ENCODE results near the gene LDB2. TPM values are rescaled to one million over a fixed set of nuclear protein-coding genes. Genes with fewer than 3 reads are reported as not detected.
A peak's percentile ranks its signal among the peaks of the same experiment; 100 is the strongest.

Gene LDB2
- total RNA-seq, 1 donor from 2014 or later: 4.9 TPM

GRCh38 chr4:16836324-16836723 lies 62.1 kb downstream of the LDB2 start:
- H3K9me3 ChIP-seq (ENCODE audit: insufficient read depth, low read depth, low read length): no peaks in the 10 kb centered on the region
- H3K9ac ChIP-seq (ENCODE audit: low read length): no peak overlapping the region
- Mint-ChIP-seq H3K27me3 (ENCODE audit: low read depth, unreplicated experiment) (no peaks in the 10 kb centered on the region), H3K9me3 (ENCODE audit: unreplicated experiment) (peaks cover 3% of the 10 kb centered on the region), H3K27ac (ENCODE audit: unreplicated experiment) (no peak overlapping the region), H3K4me1 (ENCODE audit: low read depth, unreplicated experiment) (no peaks in the 10 kb centered on the region), H3K36me3 (ENCODE audit: low read depth, unreplicated experiment) (no peaks in the 10 kb centered on the region), H3K4me3 (ENCODE audit: unreplicated experiment) (no peak overlapping the region)
- H3K36me3 ChIP-seq (ENCODE audit: insufficient read depth, low read length): no peaks in the 10 kb centered on the region
- no peak overlapping the region for H3K4me3 ChIP-seq (ENCODE audit: insufficient read depth, low read depth, low read length)
- no peaks in the 10 kb centered on the region for H3K27me3 ChIP-seq (ENCODE audit: insufficient read depth, low read length)
- FAIRE-seq (peak; percentile 13), DNase-seq (ENCODE audit: low read depth) (no peak)
- no peaks in the 10 kb centered on the region for H3K4me1 ChIP-seq (ENCODE audit: insufficient read depth, low read length)
- TF ChIP-seq, protein P1, sequence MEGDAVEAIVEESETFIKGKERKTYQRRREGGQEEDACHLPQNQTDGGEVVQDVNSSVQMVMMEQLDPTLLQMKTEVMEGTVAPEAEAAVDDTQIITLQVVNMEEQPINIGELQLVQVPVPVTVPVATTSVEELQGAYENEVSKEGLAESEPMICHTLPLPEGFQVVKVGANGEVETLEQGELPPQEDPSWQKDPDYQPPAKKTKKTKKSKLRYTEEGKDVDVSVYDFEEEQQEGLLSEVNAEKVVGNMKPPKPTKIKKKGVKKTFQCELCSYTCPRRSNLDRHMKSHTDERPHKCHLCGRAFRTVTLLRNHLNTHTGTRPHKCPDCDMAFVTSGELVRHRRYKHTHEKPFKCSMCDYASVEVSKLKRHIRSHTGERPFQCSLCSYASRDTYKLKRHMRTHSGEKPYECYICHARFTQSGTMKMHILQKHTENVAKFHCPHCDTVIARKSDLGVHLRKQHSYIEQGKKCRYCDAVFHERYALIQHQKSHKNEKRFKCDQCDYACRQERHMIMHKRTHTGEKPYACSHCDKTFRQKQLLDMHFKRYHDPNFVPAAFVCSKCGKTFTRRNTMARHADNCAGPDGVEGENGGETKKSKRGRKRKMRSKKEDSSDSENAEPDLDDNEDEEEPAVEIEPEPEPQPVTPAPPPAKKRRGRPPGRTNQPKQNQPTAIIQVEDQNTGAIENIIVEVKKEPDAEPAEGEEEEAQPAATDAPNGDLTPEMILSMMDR (IDR thresholded peaks at IDR 0.05; ENCODE audit: insufficient read depth, low read depth, low read length): no peak
- TF ChIP-seq EZH2 (IDR thresholded peaks at IDR 0.05; ENCODE audit: insufficient read depth, low read length): no peak
- no peaks in the 10 kb centered on the region for H4K20me1 ChIP-seq (ENCODE audit: insufficient read depth, low read length)
- no peaks in the 10 kb centered on the region for H3K79me2 ChIP-seq (ENCODE audit: insufficient read depth, low read length)
- H3K27ac ChIP-seq (ENCODE audit: low read depth, low read length): no peak overlapping the region
- no peak overlapping the region for H3K4me2 ChIP-seq (ENCODE audit: low read length)
- H2AFZ ChIP-seq (ENCODE audit: low read depth, low read length): no peak overlapping the region

GRCh38 chr4:16835597-16836247 lies 62.7 kb downstream of the LDB2 start:
- Mint-ChIP-seq H3K4me3 (ENCODE audit: unreplicated experiment) (no peak overlapping the region), H3K36me3 (ENCODE audit: low read depth, unreplicated experiment) (no peaks in the 10 kb centered on the region), H3K9me3 (ENCODE audit: unreplicated experiment) (peaks cover 1% of the 10 kb centered on the region), H3K27ac (ENCODE audit: unreplicated experiment) (no peak overlapping the region), H3K4me1 (ENCODE audit: low read depth, unreplicated experiment) (no peaks in the 10 kb centered on the region), H3K27me3 (ENCODE audit: low read depth, unreplicated experiment) (no peaks in the 10 kb centered on the region)
- no peak overlapping the region for H3K27ac ChIP-seq (ENCODE audit: low read depth, low read length)
- H3K9ac ChIP-seq (ENCODE audit: low read length): no peak overlapping the region
- no peak overlapping the region for H3K4me2 ChIP-seq (ENCODE audit: low read length)
- no peaks in the 10 kb centered on the region for H3K79me2 ChIP-seq (ENCODE audit: insufficient read depth, low read length)
- no peaks in the 10 kb centered on the region for H3K4me1 ChIP-seq (ENCODE audit: insufficient read depth, low read length)
- DNase-seq (ENCODE audit: low read depth) (no peak), FAIRE-seq (no peak)
- no peaks in the 10 kb centered on the region for H3K9me3 ChIP-seq (ENCODE audit: insufficient read depth, low read depth, low read length)
- H3K4me3 ChIP-seq (ENCODE audit: insufficient read depth, low read depth, low read length): no peak overlapping the region
- TF ChIP-seq EZH2 (IDR thresholded peaks at IDR 0.05; ENCODE audit: insufficient read depth, low read length): no peak
- TF ChIP-seq, protein P1 (IDR thresholded peaks at IDR 0.05; ENCODE audit: insufficient read depth, low read depth, low read length): no peak
- no peaks in the 10 kb centered on the region for H4K20me1 ChIP-seq (ENCODE audit: insufficient read depth, low read length)
- no peak overlapping the region for H2AFZ ChIP-seq (ENCODE audit: low read depth, low read length)
- no peaks in the 10 kb centered on the region for H3K36me3 ChIP-seq (ENCODE audit: insufficient read depth, low read length)
- H3K27me3 ChIP-seq (ENCODE audit: insufficient read depth, low read length): no peaks in the 10 kb centered on the region

DNA sequence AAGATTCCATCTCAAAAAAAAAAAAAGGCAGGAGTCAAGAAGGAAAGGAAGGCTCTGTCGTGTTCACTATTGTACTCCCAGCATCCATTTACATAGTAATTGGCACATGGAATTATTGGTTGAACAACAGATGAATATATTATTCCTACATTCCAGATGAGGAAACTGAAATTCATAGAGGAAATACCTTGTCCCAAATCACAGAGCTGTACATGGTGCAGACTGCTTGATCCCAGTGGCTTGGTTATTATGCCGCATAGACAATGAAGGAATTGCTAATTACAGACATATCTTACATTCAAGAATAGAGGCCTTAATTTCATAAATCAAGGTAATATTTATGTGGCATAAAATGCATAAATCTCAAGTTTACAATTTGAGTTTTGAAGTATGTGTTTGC lies 63.6 kb downstream of the LDB2 start:
- TF ChIP-seq, protein P1 (IDR thresholded peaks at IDR 0.05; ENCODE audit: insufficient read depth, low read depth, low read length): no peak
- TF ChIP-seq EZH2 (IDR thresholded peaks at IDR 0.05; ENCODE audit: insufficient read depth, low read length): no peak
- Mint-ChIP-seq H3K27ac (ENCODE audit: unreplicated experiment) (no peak overlapping the region), H3K4me1 (ENCODE audit: low read depth, unreplicated experiment) (no peaks in the 10 kb centered on the region), H3K4me3 (ENCODE audit: unreplicated experiment) (no peak overlapping the region), H3K36me3 (ENCODE audit: low read depth, unreplicated experiment) (no peaks in the 10 kb centered on the region), H3K9me3 (ENCODE audit: unreplicated experiment) (no peaks in the 10 kb centered on the region), H3K27me3 (ENCODE audit: low read depth, unreplicated experiment) (no peaks in the 10 kb centered on the region)
- H3K36me3 ChIP-seq (ENCODE audit: insufficient read depth, low read length): no peaks in the 10 kb centered on the region
- no peaks in the 10 kb centered on the region for H4K20me1 ChIP-seq (ENCODE audit: insufficient read depth, low read length)
- no peaks in the 10 kb centered on the region for H3K4me1 ChIP-seq (ENCODE audit: insufficient read depth, low read length)
- H3K79me2 ChIP-seq (ENCODE audit: insufficient read depth, low read length): no peaks in the 10 kb centered on the region
- H3K4me3 ChIP-seq (ENCODE audit: insufficient read depth, low read depth, low read length): no peak overlapping the region
- FAIRE-seq (no peak), DNase-seq (ENCODE audit: low read depth) (no peak)
- H3K4me2 ChIP-seq (ENCODE audit: low read length): no peak overlapping the region
- no peak overlapping the region for H3K27ac ChIP-seq (ENCODE audit: low read depth, low read length)
- H3K9ac ChIP-seq (ENCODE audit: low read length): no peak overlapping the region
- no peak overlapping the region for H2AFZ ChIP-seq (ENCODE audit: low read depth, low read length)
- no peaks in the 10 kb centered on the region for H3K9me3 ChIP-seq (ENCODE audit: insufficient read depth, low read depth, low read length)
- H3K27me3 ChIP-seq (ENCODE audit: insufficient read depth, low read length): no peaks in the 10 kb centered on the region

Data from astrocyte (in vitro differentiated cells and primary cell).